DMS53 (cell line): ENCODE data around the gene HNRNPA1.
"Not testable (repeated sequence)": the region's sequence is repeated elsewhere in the genome, so short reads cannot be mapped to it uniquely, and the experiment has no call there.

ENCODE experiments used
- DNase-seq: peaks from one replicate; lab custom pipeline; 2025; lab: John Stamatoyannopoulos, UW

Gene HNRNPA1

DNA sequence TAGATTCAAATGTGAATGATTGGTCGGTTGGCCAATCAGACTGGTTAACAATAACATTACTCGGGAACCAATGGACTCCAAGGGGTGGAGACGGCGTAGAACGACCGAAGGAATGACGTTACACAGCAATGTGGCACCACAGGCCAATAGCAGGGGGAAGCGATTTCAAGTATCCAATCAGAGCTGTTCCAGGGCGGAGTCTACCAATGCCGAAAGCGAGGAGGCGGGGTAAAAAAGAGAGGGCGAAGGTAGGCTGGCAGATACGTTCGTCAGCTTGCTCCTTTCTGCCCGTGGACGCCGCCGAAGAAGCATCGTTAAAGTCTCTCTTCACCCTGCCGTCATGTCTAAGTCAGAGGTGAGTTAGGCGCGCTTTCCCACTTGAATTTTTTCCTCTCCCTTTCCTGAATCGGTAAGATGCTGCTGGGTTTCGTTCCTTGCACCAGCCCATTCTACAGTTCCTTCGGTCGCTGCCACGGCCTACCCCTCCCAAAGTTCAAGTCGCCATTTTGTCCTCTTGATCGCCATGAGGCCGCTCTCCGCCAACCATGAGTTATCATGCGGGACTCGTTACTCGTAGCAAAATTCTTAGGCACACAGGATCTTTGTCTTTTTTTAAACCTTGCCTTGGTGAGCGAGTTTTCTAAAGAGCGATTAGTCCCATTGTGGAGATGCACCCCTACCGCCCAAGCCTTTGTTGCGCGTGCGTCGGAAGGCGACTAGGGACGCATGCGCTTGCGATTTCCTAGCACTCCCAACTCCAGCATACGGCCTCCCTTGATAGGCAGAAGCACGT, at the start of gene HNRNPA1:
Gene HNRNPA1, plus strand, starts transcription at position 259 of the 793 bp plus-strand sequence. Its CDS starts 82 bp downstream, at position 341.
- DNase-seq: peak; percentile 100

DNA sequence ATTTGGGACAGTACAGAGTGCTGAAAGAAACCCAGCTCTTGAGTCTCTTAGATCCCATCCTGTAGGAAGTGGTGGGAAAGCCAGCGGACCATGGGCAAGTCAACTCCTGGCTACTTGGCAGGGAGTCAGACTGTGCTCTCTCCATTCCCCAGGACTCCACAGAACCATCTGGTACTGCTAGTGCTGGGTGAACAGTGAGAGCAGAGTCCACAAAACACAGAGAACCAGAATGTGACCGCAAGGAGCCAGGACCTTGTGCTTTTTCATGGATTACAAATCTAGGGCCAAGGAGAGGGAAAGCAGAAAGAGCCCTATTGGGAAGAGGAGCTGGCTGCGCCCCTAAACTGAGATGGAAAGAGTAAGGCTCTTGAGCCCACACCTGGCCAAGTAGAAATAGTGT, 49.3 kb upstream of the HNRNPA1 start:
- DNase-seq: not testable (repeated sequence)

- DNase-seq: no peak
Measured at GRCh38 chr12:54232790-54233189, 47.7 kb upstream of the HNRNPA1 start.

- DNase-seq: no peak
Measured at GRCh38 chr12:54238531-54238930, 42.0 kb upstream of the HNRNPA1 start.

DNA sequence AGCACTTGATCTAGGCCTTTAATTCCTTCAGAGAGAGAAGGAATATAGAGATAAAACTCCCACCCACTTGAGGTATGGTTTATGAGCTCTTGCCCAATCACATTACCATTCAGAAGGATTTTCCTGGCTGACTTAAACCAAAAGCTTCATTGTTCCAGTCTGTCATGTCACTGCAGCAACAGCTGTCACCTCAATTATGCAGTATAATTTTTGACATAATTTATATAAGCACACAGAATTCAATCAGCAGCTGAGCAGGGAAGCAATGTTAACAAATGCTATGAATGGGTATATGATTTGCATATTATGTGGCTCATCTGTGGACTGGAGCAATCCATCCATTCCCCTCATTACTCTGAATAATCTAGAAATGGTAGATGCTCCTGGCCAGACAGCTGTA, 40.9 kb upstream of the HNRNPA1 start:
- no peak for DNase-seq

- no peak for DNase-seq
Measured at GRCh38 chr12:54240129-54240528, 40.4 kb upstream of the HNRNPA1 start.

- no peak for DNase-seq
Measured at GRCh38 chr12:54240971-54241588, 39.4 kb upstream of the HNRNPA1 start.

GRCh38 chr12:54246011-54246641, 34.4 kb upstream of the HNRNPA1 start:
- DNase-seq: no peak

DNA sequence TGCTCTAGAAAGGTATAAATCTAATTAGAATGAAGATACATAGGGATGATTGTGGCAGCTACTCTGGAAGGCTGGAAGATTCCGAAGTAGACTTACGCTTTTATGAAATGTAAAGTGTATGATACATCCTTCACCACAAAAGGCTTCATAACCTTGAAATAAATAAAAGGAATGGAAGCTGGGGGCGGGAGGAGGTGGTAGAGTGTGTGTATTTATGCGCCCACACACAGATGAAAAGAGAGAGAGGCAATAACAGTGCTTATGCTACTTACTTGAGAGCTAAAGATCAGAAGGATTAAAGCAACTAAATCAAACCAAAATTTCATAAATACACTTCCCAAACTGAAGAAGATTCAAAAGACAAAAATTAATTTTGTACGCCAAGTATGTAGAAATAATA, 31.0 kb upstream of the HNRNPA1 start:
- no peak for DNase-seq

- peak; percentile 73 for DNase-seq
Measured at GRCh38 chr12:54251667-54252284, 28.8 kb upstream of the HNRNPA1 start.

DNA sequence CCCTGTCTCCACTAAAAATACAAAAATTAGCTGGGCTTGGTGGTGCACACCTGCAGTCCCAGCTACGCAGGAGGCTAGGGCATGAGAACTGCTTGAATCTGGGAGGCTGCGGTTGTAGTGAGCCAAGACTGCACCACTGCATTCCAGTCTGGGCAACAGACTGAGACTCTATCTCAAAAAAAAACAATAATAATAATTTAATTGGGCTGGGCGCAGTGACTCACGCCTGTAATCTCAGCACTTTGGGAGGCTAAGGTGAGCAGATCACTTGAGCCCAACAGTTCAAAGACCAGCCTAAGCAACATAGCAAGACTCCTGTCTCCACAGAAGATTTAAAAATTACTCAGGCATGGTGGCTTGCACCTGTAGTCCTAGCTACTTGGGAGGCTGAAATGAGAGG, 27.3 kb upstream of the HNRNPA1 start:
- DNase-seq: no peak

DNA sequence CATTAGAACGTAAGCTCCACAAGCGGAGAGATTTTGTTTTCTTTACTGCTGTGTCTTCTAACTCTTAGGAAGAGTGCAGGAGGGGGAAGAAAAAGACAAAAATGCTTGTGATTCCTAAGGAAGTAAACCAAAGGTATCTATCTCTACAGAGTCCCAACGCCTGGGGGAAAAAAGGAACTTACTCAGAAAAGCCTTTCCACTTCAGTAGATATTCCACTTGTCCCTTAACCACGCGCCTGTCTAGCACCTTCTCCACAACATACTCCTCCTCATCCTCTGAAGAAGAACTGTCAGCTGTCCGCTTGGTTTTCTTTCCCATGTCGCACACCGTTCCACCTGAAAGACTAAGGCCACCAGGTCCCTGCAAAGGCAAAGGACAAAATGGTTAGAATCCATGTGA, 23.2 kb upstream of the HNRNPA1 start:
- no peak for DNase-seq

DNA sequence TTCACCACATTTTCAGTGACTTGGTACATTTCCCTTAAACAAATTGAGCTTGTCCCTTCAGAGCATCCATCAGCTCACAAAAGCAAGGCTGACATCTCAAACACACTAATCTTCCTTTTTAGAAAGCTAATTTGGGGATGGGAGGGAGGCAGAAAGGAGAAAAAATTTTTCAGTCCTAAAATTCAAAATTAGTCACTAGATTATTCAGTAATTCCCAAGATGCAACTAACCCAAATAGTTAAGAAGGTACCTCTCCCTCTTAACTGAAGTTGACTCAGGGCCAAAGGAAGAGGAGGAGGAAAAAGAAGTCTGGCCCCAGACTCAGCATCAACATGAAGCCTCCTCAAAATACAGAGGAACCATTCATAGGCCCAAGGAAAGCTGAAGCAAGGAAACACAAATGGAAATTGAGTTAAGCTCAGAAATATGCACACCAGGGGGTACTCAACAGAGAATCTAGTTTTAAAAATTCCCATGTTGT, 22.3 kb upstream of the HNRNPA1 start:
- peak; percentile 30 for DNase-seq

DNA sequence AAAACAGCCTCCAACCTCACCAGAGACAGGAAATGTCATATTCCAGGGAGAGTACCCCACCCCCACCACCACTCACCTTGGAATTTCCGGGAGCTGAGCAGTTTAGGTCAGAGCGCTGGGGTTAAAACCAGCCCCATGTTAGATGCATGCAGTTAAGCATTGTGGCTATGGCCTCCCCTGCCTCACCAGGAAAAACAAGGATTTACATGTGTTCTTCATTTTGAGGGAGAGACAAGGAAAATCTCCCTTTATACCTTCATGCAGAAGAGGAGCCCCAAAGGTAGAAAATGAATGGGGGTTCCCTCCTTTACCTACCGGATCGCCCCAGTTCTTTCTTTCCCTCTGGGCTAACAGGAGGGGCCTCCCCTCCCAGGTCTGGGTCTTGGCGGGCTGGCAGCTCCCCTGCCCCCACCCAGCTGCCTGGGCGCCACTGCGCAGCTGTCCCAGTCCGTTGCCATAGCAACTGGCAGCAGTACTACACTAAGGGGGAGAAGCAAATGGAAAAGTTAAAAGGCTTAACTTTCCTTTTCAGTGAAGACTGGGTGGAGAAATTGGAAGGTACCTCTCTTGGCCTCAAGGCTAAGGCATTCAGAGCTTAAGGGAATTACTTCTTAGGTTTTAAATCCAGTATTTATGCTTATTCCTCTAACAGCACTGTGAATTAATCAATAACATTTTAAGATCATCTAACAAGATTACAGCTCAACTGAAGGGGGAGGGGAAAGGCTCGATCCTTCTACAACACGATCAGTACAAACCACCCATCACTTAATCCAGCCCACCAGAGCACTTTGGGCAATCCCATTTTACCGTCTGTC, 21.1 kb upstream of the HNRNPA1 start:
- DNase-seq: peak; percentile 98

DNA sequence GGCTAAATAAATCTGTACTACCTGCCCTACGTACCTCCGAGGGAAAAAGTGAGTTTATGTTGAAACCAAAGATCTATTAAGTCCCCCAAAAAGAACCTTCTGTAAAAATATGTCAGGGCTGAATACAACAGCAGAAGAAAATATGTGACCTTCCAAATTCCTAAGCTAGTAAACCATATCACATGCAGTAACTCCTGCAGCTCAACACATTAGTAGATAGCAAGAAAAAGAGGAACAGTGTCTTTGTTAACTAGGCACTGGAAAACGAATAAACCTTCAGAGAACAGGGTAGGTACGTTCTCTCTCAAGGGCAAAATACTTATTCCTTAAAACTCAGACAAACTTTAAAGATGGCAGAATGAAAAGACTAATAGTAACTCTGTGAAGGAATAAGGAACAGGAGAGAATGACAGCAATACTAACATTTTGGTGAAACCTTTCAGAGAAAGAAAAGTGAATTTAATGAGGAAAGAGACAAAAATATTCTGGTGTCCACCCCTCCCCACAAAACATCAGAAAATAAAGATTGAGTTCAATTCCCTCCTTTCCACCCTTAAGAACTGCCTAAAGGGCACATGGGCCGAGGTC, 18.6 kb upstream of the HNRNPA1 start:
- DNase-seq: no peak

GRCh38 chr12:54262403-54262925, 18.1 kb upstream of the HNRNPA1 start:
- no peak for DNase-seq

- no peak for DNase-seq
Measured at GRCh38 chr12:54265364-54265812, 15.1 kb upstream of the HNRNPA1 start.

DNA sequence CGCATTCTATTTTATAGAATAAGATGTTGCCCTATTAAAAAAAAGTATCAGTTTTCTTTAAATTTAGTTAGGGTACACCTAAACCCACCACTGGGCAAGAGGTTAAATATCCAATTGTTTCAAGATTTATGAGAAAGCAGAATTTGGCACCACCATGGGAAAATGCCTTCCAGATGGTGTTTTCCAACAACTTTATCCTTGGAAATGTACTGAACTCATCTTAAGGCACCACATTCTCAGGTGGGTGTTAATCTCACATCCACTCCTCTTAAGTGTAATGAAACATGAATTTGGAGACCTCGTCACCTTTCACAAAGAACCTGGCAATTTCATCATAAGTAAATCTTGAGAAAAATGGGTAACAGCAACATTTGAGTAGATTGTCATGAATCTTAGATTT, 13.7 kb upstream of the HNRNPA1 start:
- no peak for DNase-seq

GRCh38 chr12:54270345-54270744, 10.2 kb upstream of the HNRNPA1 start:
- DNase-seq: no peak

- DNase-seq: no peak
Measured at GRCh38 chr12:54272214-54272613, 8.3 kb upstream of the HNRNPA1 start.

DNA sequence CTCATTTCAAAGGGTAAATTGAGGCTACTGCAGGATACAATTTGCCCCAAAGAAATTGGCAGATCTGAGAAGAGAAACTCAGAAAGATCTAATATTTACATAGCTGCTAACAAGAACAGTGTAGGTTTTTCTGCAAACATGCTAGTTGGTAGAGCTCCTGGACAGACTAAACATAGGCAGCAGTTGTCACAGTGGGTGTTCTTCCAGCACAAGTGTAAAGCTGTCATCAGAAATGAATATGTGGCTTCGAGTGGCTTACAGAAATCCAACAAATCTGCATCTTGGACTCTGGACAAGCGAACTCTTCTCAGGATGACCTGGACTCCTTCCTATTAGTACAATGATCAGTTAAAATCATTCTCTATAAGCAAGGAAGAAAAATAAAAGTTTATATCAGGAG, 6.5 kb upstream of the HNRNPA1 start:
- DNase-seq: no peak
